Posterior cingulate gyrus (tissue), 11 donors: Measurements from ENCODE around the gene MAD1L1.
"Not testable (repeated sequence)": the region's sequence is repeated elsewhere in the genome, so short reads cannot be mapped to it uniquely, and the experiment has no call there.

Source experiments
- DNase-seq, 10 donors: peaks; one replicate each; pipeline versions ENCODE4 v3.0.0 to v3.0.0-alpha.2; 2020 to 2021; ENCODE audit warnings: mixed read lengths in 3 of 10
- intact Hi-C: fragments of 100-400 bp; cut with DNase I; formaldehyde crosslinking; loops from one replicate; pipeline ENCODE4 v1.15.1; 2023

MAD1L1 gene

GRCh38 chr7:1883031-1883761 is 349.5 kb downstream of the MAD1L1 start:
- peak in 1 of 10 donors; percentile 67 for DNase-seq
- intact Hi-C loops: no loop called here

- DNase-seq: peak in 1 of 10 donors; percentile 46
Measured at GRCh38 chr7:1882451-1882850, 350.3 kb downstream of the MAD1L1 start.

GRCh38 chr7:1881946-1882345 is 350.8 kb downstream of the MAD1L1 start:
- intact Hi-C loops: no loop called here
- peak in 1 of 10 donors; percentile 75 for DNase-seq

More at GRCh38 chr7:1882451-1882850, 350.3 kb downstream of the MAD1L1 start:
- intact Hi-C loops: no loop called here

GRCh38 chr7:1876641-1877040 is 356.1 kb downstream of the MAD1L1 start:
- intact Hi-C loops, DNase-seq: not testable (repeated sequence)

GRCh38 chr7:1875392-1876199 is 357.1 kb downstream of the MAD1L1 start:
- DNase-seq, intact Hi-C loops: not testable (repeated sequence)

GRCh38 chr7:1874590-1875391 is 358.0 kb downstream of the MAD1L1 start:
- DNase-seq, intact Hi-C loops: not testable (repeated sequence)

GRCh38 chr7:1873857-1874589 is 358.7 kb downstream of the MAD1L1 start:
- intact Hi-C loops: no loop called here
- DNase-seq: no peak

- intact Hi-C loops: no loop called here
- DNase-seq: no peak
Measured at GRCh38 chr7:1873421-1873820, 359.3 kb downstream of the MAD1L1 start.

- no peak for DNase-seq
- intact Hi-C loops: no loop called here
Measured at GRCh38 chr7:1873070-1873405, 359.7 kb downstream of the MAD1L1 start.

GRCh38 chr7:1872191-1873069 is 360.3 kb downstream of the MAD1L1 start:
- DNase-seq: no peak
- intact Hi-C loops: no loop called here

GRCh38 chr7:1869452-1870130 is 363.2 kb downstream of the MAD1L1 start:
- intact Hi-C loops: no loop called here
- no peak for DNase-seq

- intact Hi-C loops: no loop called here
- DNase-seq: no peak
Measured at GRCh38 chr7:1868516-1869165, 364.1 kb downstream of the MAD1L1 start.

GRCh38 chr7:1867370-1868260 is 365.1 kb downstream of the MAD1L1 start:
- intact Hi-C loops: no loop called here
- no peak for DNase-seq

GRCh38 chr7:1866601-1867000 is 366.1 kb downstream of the MAD1L1 start:
- DNase-seq: no peak
- intact Hi-C loops: no loop called here

- intact Hi-C loops: no loop called here
Measured at GRCh38 chr7:1865571-1866255, 367.0 kb downstream of the MAD1L1 start.

GRCh38 chr7:1865000-1865555 is 367.7 kb downstream of the MAD1L1 start:
- intact Hi-C loops: no loop called here
- DNase-seq: no peak

More at GRCh38 chr7:1865571-1866255, 367.0 kb downstream of the MAD1L1 start:
- no peak for DNase-seq
